HL-60 (cell line): ENCODE data around the gene WAPL.

ENCODE experiments used
- CTCF ChIP-seq: IDR thresholded peaks from one replicate; pipeline ENCODE4 v1.5.1; 2011; ENCODE audit warnings: low read length, control low read depth, inconsistent platforms; ENCODE audit not compliant: insufficient read depth
- GABPA ChIP-seq: IDR thresholded peaks from 2 replicates; pipeline ENCODE4 v1.6.1; 2012; ENCODE audit warnings: low read depth
- POLR2AphosphoS5 ChIP-seq: IDR thresholded peaks from 2 replicates; pipeline ENCODE4 v1.6.1; 2012; ENCODE audit warnings: low read depth
- TF ChIP-seq, protein P1 (sequence below): IDR thresholded peaks from 2 replicates; pipeline ENCODE4 v1.6.1; 2012; ENCODE audit warnings: low read depth; ENCODE audit not compliant: insufficient replicate concordance

GRCh38 chr10:86489071-86489810, 32.4 kb downstream of the WAPL start:
- TF ChIP-seq CTCF = no peak
- TF ChIP-seq POLR2AphosphoS5 = no peak
- TF ChIP-seq GABPA = no peak
- TF ChIP-seq, protein P1, sequence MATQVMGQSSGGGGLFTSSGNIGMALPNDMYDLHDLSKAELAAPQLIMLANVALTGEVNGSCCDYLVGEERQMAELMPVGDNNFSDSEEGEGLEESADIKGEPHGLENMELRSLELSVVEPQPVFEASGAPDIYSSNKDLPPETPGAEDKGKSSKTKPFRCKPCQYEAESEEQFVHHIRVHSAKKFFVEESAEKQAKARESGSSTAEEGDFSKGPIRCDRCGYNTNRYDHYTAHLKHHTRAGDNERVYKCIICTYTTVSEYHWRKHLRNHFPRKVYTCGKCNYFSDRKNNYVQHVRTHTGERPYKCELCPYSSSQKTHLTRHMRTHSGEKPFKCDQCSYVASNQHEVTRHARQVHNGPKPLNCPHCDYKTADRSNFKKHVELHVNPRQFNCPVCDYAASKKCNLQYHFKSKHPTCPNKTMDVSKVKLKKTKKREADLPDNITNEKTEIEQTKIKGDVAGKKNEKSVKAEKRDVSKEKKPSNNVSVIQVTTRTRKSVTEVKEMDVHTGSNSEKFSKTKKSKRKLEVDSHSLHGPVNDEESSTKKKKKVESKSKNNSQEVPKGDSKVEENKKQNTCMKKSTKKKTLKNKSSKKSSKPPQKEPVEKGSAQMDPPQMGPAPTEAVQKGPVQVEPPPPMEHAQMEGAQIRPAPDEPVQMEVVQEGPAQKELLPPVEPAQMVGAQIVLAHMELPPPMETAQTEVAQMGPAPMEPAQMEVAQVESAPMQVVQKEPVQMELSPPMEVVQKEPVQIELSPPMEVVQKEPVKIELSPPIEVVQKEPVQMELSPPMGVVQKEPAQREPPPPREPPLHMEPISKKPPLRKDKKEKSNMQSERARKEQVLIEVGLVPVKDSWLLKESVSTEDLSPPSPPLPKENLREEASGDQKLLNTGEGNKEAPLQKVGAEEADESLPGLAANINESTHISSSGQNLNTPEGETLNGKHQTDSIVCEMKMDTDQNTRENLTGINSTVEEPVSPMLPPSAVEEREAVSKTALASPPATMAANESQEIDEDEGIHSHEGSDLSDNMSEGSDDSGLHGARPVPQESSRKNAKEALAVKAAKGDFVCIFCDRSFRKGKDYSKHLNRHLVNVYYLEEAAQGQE = no peak
